ENCODE results near the gene ZFP1.

DNA sequence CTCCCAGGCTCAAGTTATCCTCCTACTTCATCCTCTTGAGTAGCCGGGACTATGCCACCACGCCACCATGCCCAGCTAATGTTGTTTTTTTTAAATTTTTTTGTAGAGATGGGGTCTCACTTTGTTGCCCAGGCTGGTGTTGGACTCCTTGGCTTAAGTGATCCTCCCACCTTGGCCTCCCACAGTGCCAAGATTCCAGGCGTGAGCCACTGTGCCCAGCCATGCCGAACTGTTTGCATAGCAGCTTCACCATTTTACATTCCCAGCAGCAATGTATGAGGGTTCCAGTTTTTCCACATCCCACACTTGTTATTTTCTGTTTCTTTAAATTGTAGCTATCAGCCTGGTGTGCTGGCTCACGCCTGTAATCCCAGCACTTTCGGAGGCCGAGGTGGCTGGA lies 68.3 kb downstream of the ZFP1 start:
- TF ChIP-seq, protein P1, sequence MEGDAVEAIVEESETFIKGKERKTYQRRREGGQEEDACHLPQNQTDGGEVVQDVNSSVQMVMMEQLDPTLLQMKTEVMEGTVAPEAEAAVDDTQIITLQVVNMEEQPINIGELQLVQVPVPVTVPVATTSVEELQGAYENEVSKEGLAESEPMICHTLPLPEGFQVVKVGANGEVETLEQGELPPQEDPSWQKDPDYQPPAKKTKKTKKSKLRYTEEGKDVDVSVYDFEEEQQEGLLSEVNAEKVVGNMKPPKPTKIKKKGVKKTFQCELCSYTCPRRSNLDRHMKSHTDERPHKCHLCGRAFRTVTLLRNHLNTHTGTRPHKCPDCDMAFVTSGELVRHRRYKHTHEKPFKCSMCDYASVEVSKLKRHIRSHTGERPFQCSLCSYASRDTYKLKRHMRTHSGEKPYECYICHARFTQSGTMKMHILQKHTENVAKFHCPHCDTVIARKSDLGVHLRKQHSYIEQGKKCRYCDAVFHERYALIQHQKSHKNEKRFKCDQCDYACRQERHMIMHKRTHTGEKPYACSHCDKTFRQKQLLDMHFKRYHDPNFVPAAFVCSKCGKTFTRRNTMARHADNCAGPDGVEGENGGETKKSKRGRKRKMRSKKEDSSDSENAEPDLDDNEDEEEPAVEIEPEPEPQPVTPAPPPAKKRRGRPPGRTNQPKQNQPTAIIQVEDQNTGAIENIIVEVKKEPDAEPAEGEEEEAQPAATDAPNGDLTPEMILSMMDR (conservative IDR thresholded peaks at IDR 0.05; ENCODE audit: low read depth in 2 of 2), result no peak
- TF ChIP-seq JUNB (IDR thresholded peaks at IDR 0.05; ENCODE audit: unreplicated experiment) (no peak), EZH2 (IDR thresholded peaks at IDR 0.05; ENCODE audit: low read depth, unreplicated experiment) (no peak), POLR2AphosphoS5 (IDR thresholded peaks at IDR 0.05; ENCODE audit: low read depth) (no peak), EZH2phosphoT487 (IDR thresholded peaks at IDR 0.05; ENCODE audit: unreplicated experiment) (no peak), STAT1 (IDR thresholded peaks at IDR 0.05; ENCODE audit: unreplicated experiment) (no peak), ETS1 (IDR thresholded peaks at IDR 0.05) (no peak), CREB1 (CRISPR knock-in tag; IDR thresholded peaks at IDR 0.05; ENCODE audit: low read depth) (no peak), ZNF331 (CRISPR knock-in tag; IDR thresholded peaks at IDR 0.05; ENCODE audit: low read depth) (no peak), ZNF114 (CRISPR knock-in tag; IDR thresholded peaks at IDR 0.05) (no peak)
- TF ChIP-seq, protein P2, sequence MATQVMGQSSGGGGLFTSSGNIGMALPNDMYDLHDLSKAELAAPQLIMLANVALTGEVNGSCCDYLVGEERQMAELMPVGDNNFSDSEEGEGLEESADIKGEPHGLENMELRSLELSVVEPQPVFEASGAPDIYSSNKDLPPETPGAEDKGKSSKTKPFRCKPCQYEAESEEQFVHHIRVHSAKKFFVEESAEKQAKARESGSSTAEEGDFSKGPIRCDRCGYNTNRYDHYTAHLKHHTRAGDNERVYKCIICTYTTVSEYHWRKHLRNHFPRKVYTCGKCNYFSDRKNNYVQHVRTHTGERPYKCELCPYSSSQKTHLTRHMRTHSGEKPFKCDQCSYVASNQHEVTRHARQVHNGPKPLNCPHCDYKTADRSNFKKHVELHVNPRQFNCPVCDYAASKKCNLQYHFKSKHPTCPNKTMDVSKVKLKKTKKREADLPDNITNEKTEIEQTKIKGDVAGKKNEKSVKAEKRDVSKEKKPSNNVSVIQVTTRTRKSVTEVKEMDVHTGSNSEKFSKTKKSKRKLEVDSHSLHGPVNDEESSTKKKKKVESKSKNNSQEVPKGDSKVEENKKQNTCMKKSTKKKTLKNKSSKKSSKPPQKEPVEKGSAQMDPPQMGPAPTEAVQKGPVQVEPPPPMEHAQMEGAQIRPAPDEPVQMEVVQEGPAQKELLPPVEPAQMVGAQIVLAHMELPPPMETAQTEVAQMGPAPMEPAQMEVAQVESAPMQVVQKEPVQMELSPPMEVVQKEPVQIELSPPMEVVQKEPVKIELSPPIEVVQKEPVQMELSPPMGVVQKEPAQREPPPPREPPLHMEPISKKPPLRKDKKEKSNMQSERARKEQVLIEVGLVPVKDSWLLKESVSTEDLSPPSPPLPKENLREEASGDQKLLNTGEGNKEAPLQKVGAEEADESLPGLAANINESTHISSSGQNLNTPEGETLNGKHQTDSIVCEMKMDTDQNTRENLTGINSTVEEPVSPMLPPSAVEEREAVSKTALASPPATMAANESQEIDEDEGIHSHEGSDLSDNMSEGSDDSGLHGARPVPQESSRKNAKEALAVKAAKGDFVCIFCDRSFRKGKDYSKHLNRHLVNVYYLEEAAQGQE (IDR thresholded peaks at IDR 0.05; ENCODE audit: unreplicated experiment), result no peak
